ENCODE measurements around the gene FOXL3.

Gene FOXL3

GRCh38 chr7:300546-301290 lies 10.7 kb downstream of the FOXL3 start:
- DNase-seq (ENCODE audit: low spot score) (no peak), FAIRE-seq (no peak)

GRCh38 chr7:301291-302053 lies 11.5 kb downstream of the FOXL3 start:
- no peak for DNase-seq (ENCODE audit: low spot score)
- FAIRE-seq, result no peak

- FAIRE-seq (no peak), DNase-seq (ENCODE audit: low spot score) (no peak)
Observed at GRCh38 chr7:302054-302992, 12.4 kb downstream of the FOXL3 start.

DNA sequence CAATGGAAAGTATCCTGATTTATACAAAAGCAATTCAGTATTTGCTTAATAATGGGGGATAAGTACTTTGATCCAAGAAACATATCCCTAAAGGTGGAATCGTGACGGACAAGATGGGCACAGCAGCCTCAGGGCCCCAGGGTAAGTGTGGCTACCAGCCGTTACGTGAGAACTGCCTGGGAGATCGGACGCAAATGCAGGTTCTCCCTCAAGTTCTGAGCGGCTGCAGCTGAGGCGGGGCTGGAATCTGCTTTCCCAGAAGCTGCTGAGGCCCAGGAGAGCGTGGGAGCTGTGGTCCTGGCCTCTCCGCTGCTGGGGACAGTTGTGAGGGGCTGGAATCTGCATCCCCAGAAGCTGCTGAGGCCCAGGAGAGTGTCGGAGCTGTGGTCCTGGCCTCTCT lies 13.5 kb downstream of the FOXL3 start:
- DNase-seq (ENCODE audit: low spot score) (no peak), FAIRE-seq (no peak)

- FAIRE-seq, result no peak
- DNase-seq (ENCODE audit: low spot score), result no peak
Observed at GRCh38 chr7:303884-304573, 14.1 kb downstream of the FOXL3 start.

DNA sequence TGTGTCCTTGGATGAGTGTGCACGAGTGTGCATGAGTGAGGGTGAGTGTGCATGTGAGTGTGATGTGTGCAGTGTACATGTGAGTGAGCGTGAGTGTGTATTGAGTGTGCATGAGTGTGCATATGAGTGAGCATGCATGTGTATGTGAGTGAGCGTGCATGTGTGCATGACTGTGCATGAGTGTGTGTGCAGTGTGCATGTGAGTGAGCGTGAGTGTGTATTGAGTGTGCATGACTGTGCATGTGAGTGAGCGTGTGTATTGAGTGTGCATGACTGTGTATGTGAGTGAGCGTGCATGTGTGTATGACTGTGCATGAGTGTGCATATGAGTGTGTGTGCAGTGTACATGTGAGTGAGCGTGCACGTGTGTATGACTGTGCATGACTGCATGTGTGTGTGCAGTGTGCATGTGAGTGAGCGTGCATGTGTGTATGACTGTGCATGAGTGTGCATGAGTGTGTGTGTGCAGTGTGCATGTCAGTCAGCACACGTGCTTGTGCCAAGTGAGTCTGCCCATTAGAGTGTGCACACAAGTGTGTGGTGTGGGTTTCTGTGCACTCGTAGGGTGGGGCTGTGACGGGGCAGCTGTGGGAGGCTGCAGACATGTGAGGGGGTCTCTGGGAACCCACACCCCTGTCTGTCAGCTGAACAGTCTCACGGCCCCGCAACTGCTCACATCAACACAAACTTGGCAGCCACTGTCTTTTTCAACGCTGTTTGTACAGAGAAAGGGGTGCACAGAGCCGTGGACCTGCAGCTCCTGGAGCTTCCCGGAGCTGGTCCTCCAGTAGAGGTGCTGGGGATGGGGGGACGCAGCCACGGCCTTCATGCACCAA lies 14.8 kb downstream of the FOXL3 start:
- FAIRE-seq, result no peak
- no peak for DNase-seq (ENCODE audit: low spot score)

DNA sequence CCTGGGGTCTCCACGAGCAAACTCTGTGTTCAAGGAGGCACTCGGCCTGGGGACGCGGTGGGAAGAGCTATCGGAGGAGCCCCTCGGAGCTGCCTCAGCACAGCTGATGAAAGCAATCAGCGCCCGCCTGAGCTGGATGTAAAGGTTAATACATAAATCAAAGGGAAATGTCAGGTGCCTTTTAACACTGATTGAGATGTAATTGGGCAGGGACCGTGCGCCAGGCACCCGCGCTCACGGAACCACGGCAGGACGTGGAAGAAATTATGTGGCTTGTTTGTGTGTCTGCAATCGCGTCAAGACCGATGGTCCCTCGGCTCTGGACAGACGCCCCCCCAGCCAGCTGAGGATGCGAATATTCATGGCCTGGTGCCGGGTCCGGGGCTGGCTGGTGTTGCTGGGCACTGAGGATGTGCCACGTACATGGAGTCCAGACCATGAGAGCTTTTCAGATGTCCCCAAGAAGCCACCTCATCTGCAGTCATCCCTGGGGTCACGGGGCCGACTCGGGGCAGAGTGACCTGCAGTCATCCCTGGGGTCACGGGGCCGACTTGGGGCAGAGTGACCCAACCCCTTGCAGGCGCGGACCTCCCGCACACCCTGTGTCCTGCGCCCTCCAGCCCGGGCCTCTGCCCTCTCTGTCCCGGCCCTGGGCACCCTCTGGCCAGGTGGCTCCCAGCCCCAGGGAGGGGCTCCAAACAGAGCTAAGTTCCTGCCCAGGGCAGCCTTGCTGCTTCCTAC lies 15.6 kb downstream of the FOXL3 start:
- FAIRE-seq, result no peak
- DNase-seq (ENCODE audit: low spot score), result no peak

DNA sequence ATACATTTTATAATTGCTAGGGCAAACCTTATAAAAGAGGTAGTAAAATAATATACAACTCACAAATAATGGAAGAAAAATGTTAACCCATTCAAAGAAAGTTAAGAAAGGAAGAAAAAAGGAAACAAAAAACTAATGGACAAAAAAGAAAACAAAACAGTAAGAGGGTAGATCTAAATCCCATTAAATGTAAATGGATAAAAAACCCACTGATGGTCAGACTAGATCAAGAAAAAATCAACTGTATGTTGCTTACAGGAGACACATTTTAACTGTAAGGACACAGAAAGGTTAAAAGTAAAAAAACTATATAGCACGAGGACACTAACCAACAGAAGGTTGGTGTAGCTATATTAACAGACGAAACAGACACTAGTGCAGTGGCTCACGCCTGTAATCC lies 18.0 kb downstream of the FOXL3 start:
- no peak for DNase-seq (ENCODE audit: low spot score)
- FAIRE-seq, result no peak

DNA sequence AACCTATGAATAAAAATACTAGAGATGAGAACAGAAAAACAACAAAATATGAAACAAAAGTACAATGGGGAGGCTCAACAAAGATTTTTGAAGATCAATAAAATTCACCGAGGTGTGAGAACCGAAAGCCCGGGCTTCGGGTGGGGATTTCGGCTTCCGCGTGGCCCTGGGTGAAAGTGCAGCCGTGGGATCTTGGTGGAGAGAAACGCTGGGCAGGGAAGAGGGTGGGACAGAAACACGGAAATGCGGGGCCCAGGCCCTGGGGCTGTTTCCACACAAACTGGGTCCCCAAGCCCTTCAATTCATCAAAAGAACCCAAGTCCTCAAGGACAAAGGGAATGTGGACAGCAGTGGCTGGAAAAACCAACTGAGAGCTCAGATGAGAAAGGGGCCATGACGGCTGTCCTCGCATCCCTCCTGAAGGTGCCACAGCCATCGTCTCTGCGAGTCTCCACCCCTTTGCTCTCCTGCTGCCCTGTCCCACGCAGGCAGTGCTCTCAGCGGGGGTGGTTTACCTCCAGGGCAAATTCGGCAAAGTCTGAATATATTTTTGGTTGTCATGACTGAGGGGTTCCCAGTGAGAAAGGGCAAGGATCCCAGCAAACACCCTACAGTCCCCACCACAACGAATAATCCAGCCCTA lies 19.7 kb downstream of the FOXL3 start:
- DNase-seq (ENCODE audit: low spot score), result no peak
- no peak for FAIRE-seq

DNA sequence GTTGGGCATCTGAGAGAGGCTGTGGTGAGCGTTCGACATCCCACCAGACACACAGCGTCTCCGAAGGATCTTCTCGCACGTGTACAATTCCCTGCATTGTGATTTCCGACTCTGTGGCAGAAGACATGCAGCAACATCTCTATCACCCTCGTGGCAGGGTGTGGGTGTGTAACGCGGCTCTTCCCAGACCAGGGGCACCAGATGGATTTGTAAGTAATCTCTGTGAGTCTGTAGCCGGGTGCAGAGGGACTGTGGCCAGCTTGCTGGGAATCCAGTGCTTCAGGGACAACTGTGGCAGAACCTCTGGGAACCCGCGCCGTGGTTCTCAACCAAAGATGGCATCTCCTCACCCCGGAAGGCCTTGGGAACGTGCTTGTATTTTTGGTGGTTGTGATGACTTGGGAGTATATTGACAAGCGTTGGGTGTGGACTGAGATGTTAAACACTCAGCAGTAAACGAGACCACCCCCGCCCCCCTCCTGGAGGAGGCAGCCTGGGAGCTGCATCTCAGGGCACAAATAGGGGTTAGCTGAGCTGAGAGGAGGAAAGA lies 21.2 kb downstream of the FOXL3 start:
- no peak for FAIRE-seq
- no peak for DNase-seq (ENCODE audit: low spot score)

DNA sequence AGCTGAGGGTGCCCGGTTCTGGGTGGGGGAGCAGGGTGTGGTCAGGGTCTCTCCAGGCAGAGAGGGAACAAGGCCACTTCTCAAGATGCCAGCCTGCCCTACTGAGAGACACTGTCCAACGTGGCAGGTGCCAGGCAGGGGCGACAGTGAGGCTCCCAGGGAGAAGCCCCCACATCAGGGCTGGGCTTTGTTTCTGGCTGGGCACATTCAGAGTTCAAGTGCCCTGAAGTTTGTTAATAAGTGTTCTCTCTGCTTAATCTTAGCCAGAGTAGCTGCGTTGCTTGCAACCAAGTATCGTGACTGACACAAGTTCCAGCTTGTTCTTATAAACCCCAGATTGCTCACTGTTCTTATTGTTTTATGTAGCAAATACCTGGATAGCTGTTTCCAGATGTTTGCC lies 21.8 kb downstream of the FOXL3 start:
- DNase-seq (ENCODE audit: low spot score) (no peak), FAIRE-seq (no peak)

- no peak for FAIRE-seq
Observed at GRCh38 chr7:312424-312823, 22.5 kb downstream of the FOXL3 start.

GRCh38 chr7:314853-315252 lies 24.9 kb downstream of the FOXL3 start:
- FAIRE-seq (no peak), DNase-seq (ENCODE audit: low spot score) (no peak)

More at GRCh38 chr7:312424-312823, 22.5 kb downstream of the FOXL3 start:
- DNase-seq (ENCODE audit: low spot score), result no peak

GRCh38 chr7:315516-316265 lies 25.7 kb downstream of the FOXL3 start:
- FAIRE-seq, result no peak
- DNase-seq (ENCODE audit: low spot score), result no peak

DNA sequence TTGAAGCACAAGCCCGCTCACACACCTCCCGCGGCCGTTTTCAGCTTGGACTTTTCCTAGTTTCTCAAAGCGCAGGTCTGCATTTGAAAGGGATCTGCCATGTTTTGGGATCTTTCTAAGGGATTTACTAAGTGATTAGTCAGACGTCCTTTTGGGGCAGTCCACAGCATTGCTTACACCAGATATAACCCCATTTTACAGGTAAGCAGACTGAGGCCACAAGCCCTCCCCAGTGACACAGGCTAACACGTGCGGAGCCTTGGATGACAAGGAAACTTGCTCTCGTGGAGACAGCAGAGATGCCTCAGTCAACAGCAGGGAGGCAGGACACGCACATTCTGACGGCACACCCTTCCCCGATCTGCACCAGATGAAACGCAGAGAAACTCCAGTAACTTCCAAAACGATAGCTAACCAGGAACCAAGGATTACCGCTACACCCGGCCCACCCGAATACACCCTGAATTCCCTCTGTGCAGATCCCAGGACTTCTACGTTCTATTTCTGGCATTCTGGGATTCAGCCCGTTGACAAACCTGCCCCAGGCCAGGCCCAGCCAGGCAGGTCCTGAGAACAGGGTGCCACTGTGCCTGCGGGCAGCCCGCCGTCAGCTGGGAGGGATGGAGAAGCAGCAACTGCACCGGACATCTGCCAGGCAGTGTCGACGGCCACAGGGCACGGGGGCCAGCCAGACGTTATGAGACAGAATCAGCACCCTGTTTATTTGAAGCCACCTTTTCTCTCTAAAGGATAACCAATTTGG lies 27.9 kb downstream of the FOXL3 start:
- DNase-seq (ENCODE audit: low spot score) (no peak), FAIRE-seq (no peak)

DNA sequence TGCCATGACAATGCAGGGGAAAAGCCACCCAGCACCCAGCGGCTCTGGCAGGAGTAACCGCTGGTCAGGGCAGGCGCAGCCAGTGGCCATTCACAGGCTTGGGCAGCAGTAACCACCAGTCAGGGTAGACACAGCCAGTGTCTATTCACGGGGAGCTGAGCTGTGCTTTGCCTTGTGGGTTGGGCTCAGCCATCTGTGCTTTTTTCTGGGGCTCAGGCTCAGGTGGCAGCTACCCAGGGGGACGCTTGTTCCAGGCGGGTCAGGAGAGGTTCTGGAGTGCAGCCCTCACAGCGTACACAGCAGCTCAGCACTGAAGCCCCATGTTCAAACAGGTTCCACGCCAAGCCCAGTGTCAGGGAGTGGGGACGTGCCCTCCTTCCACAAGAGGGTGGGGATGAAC lies 28.5 kb downstream of the FOXL3 start:
- no peak for DNase-seq (ENCODE audit: low spot score)

More for the DNA sequence above, 28.5 kb downstream of the FOXL3 start:
- no peak for FAIRE-seq
